Raji (cell line): Measurements from ENCODE around the gene MAP3K7.

Source experiments
- POLR2A ChIP-seq: IDR thresholded peaks from 2 replicates; pipeline ENCODE4 v1.6.1; 2011; ENCODE audit warnings: low read depth, low read length, control low read depth; ENCODE audit not compliant: insufficient read depth

MAP3K7 gene

DNA sequence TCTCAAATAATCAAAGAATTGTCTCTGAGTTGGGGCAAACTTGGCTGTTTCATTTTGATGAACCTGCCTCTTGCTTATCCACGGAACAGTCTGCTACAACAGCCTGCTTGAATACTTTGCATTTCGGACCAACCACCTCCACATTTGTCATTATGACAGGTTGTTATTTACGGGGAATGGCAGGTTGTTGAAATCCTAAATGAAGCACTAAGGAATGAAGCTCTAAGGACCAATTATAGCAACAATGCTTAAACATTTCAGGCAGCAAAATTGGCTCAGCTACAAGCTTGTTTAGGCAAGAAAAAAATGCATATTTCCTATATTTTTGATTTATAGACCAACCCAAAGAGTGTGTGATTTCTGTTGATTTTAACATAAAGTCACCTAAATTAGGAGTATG lies 84.5 kb downstream of the MAP3K7 start:
- no peak for TF ChIP-seq POLR2A

DNA sequence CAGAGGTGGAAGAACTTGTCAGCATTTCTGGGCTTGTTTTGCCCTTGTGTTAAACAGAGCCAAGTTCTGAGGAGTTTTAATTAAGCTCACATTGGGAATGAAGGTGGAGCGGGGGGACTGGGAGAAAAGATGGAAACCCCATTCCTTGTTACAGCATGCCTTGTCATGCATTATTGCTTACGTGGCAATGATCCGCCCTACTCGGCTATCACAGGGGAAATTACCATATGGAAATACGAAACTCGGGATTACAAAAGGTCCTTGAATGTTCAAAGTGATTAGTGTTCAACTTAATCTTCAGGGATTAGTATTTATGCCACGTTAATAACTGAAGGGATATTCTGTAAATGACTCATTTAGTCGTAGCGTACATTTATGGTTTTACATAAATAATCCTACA lies 86.4 kb downstream of the MAP3K7 start:
- no peak for TF ChIP-seq POLR2A

DNA sequence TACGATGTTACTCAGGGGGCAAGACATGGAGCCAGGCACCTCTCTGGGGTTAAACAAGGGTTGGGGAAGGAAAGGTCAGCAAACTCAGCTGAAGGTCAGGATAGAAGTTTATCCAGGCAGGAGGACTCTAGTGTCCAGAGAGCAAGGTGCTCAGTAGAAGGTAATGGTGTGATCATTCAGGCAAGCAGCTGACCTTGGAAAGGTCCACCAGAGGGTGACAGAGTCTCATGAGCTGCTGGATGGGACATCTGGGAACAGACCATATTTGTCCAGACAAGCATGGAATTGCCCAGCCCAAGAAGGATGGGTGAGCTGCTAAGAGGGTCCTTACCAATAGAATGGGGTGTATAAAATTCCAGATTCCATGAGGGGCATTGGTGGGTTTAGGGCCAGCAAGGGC lies 89.5 kb downstream of the MAP3K7 start:
- TF ChIP-seq POLR2A, result no peak

DNA sequence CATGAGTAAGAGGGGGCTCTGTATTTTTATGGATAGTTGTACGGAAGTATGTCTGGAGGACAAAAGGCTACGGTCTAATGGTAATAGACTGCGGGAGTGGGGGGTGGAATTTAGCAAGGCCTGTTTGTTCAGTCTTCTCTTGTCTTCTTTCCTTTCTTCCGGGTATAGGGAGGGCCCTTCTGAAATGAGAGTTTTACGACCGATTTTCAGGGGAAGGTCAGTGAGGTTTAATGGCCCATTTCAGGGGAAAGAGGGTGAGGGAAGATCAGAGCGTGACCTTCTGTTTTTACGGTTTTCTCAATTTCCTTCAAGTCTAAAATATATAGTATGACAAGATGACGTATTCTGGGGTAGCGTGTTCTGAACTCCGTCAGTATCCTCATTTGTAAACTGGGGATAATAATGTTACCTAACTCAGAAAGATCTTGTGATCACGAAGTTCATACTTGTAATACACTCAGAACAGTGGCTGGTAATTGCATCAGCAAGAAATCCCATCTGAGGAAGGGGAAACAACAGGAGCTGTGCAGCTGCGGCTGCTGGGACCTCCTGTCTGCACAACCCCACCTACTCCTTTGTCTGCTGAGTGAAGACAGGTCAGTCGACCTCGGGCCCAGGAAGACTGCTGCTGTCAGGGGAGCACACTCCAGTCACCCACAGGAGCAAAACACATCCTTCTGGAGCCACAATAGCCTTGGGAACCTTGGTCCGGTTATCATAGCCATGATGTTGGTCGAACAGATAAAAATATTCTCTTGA lies 90.4 kb downstream of the MAP3K7 start:
- TF ChIP-seq POLR2A, result no peak

DNA sequence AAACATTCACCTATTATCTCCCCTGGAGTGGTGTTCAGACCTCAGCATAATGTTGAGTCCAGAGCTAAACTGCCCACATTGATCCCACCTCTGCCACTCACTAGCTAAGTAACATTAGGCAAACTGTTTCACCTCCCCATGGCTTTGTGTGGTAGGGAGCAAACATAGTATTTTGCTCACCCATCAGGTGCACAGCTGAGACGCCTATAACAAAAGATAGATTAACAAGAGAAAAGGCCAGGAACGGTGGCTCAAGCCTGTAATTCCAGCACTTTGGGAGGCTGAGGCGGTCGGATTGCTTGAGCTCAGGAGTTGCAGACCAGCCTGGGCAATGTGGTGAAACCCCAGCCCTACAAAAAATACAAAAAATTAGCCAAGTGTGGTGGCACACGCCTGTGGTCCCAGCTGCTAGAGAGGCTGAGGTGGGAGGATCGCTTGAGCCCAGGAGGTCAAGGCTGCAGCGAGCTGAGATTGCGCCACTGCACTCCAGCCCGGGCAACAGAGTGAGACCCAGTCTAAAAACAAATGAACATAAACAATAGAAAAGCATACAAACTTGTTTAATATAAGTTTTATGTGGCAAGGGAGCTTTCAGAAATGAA lies 91.6 kb downstream of the MAP3K7 start:
- TF ChIP-seq POLR2A, result no peak

DNA sequence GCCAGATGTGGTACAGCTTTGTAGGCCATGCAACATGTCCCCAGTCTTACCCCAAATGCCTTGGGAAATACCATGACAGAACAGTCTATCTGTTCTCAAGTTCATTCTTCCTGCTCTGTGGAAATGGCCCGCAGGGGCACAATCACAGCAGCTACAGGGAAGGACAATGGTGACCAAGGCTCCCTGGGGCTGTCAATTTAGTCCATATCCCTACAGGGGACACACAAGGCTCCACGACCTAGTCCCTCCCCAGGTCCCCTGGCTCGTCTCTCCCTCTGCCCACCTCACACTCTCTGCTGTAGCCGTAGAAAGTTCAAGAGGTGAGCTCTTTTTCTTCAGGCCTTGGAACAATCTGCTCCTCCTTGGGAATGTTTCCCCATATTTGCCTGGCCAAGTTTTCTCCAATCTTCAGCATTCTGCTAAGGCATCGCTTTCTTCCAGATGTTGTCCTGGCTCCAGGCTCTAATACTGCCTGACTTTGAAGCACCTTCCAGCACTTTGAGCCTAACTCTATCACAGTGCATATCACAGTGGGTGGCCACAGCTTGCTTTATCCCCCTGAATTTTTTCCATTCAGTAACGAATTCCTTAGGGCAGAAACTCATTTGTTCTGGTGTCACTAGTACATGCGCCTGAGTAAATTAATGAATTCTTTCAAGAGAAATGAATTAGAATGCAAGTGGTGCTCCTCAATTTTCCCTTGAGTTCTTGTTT lies 92.6 kb downstream of the MAP3K7 start:
- no peak for TF ChIP-seq POLR2A

DNA sequence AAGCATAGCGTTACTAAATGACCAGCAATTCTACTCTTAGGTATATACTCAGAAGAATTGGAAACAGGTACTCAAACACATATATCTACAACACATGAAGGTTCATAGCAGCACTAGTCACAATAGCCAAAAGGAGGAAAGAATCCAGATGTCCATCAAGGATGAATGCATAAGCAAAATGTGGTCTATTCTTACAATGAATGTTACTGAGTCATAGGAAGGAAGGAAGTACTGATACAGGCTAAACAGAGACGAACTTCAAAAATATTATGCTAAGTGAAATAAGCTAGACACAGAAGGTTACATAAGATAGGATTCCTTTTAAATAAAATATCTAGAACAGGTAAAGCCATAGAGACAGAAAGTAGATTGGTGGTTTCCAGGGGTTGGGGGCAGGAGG lies 93.5 kb downstream of the MAP3K7 start:
- TF ChIP-seq POLR2A, result no peak

DNA sequence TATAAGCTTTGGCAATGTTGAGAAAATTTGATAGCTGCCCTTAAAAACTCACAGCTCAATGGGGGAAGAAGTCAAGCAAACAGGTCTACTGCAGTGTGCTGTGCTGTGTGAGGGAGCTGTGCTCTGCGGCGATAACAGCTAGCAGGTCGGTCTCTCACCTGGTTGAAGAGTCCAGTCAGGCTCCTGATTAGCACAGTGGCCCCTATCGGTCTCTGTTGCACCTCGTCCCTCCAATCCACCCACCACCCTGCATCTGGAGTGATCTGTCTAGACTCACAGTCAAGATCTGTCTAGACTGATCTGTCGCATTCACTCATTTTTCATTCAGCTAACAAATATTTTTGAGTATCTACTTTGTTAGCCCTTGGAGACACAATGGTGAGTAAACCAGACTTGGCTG lies 94.1 kb downstream of the MAP3K7 start:
- TF ChIP-seq POLR2A, result no peak

DNA sequence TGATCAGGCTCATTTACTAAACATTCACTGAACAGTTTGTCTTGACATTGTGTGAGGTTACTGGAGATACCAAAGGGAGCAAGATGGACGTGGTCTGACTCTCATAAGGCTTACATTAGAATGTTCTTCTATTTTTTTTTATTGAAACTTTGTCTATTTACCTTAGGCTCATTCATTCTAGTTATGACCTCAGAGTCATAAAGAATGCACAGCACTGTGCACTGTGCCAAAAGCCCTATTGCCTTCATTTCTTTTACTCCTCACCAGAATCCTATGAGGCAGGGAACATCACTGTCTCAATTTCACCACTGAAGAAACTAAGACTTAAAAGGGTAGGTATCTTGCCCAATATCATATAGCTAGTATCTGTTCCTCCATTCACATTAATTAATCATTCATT lies 94.5 kb downstream of the MAP3K7 start:
- TF ChIP-seq POLR2A, result no peak

DNA sequence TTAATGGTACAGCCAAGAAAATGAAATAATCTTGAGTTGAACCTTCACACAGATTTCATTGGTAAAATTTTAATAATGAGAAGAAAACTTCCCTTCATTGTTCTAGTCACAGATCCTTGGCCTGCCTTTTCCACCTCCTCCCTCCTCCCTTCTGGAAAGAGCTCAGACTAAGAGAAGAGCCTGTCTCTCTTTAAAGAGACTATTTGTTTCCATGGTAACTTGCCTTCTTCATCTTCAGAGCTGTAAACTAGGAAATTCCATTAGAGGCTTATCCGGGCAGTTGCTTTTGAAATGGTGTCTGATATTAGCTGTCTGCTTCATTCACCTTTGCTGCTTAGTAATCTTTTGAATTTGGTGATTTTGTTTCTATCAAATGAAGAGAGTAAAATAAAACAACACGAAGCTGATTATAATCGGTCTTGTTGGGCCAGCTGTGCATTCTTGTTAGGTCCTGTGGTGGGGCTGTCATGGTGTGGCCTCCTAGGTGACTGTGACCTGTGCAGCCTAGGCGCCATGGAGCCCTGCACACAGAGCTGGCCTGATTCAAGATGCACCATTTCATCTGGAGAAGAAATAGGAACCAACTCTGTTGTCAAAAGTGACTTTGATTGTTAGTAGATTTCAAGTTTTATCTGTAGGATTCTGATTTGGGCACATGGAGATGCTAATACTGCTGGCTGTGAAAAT lies 96.7 kb downstream of the MAP3K7 start:
- no peak for TF ChIP-seq POLR2A

DNA sequence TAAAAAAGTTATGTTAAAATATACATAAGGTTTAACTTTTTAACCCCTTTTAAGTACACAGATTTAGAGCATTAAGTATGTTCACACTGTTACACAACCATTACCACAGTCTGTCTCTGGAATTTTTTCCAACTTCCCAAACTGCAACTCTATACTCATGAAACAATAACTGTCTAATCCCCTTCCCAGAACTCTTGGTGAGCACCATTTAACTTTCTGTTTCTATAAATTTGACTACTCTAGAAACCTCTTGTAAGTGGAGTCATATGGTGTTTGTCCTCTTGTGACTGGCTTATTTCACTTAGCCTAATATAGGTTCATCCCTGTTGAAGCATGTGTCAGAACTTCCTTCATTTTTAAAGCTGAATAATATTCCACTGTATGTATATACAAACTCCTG lies 98.1 kb downstream of the MAP3K7 start:
- no peak for TF ChIP-seq POLR2A

DNA sequence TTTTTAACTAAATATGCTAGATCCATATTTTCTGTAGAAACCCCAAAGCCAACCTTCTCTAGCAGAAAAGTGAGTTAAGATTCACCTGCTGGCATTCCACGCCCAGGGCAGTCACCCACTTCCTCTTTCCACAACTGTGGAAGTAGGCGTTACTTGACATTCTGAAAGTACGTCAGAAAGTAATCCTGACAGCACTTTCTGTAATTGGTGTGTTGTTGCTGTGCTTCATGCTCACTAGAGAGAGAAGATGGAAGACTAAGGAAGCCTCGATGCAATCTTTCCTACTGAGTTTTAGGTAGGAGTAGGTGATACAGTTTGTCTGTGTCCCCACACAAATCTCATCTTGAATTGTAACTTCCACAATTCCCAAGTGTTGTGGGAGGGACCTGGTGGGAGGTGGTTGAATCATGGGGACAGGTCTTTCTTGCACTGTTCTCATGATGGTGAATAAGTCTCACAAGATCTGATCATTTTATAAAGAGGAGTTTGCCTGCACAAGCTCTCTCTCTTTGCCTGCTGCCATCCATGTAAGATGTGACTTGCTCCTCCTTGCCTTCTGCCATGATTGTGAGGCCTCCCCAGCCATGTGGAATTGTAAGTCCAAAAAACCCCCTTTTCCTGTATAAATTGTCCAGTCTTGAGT lies 101.1 kb downstream of the MAP3K7 start:
- TF ChIP-seq POLR2A, result no peak

DNA sequence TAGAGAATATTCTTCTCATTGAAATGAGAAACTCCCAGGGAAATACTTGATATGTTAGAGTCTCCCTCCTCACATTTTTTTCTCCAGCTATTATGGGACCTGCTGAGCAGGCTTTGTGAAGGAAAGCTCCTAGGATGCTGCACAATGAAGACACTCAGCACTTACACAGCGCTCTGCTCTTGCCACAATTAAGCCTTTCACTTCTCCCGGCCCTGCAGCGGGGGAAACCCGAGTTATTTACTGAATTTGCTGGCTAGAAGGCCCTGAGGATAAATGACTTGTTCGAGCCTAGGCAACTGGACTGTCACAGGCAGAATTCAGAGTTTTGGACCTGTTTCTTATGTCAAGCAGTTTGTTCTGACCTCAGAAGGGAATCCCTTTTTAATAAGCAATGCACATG lies 102.0 kb downstream of the MAP3K7 start:
- no peak for TF ChIP-seq POLR2A

DNA sequence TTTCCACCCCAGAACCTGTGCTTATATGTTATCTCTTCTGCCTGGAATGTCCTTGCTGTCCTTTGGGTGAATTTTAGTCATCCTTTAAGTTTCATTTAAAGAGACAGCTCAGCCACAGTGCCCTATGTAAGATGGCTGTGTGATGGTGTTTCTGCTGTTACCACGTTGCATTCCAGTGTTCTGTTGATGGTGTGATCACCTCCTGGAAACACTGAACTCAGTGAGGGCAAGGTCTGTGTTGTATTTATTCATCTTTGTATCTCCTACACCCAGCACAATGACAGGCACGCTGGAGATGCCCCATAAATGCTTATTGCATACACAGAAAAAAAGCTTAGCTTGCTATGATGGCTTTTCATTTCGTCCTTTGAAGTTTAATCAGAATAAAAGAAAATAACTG lies 102.5 kb downstream of the MAP3K7 start:
- TF ChIP-seq POLR2A, result no peak

DNA sequence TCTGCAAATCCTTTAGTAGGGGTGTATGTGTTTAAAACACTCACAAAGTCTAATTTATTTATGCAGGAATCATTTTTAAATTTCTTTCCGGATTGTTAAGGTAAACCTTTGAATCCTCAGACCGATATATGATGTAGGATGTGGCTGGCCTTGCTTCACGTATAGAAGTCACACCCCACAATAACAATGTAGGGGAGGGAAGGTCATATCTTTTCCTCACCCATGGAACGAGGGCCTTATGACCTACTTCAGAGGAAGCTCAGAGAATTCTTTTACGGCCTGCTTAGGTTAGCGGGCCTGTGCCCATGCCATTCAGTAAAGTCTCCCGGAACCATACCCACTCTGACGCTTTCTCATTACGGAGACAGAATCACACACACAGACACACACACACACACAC lies 102.9 kb downstream of the MAP3K7 start:
- no peak for TF ChIP-seq POLR2A
